ENCODE measurements around the gene SLC25A39. TPM values are rescaled to one million over a fixed set of nuclear protein-coding genes. Genes with fewer than 3 reads are reported as not detected.

The SLC25A39 gene
- total and polyA plus RNA-seq, 9 of the 15 experiments (the other 6 are each of a cell fraction or from before 2014, with no cell fraction given), result 4.8 to 267 (median 140) TPM

- TF ChIP-seq ZBTB49 (CRISPR knock-in tag; IDR thresholded peaks at IDR 0.05; ENCODE audit: borderline replicate concordance), result 0 out of 2 replicates have a peak, but pooled peaks have one; percentile 48
- peak; percentile 61; the same call in 1 of the 2 replicates for TF ChIP-seq ZNF197 (CRISPR knock-in tag; IDR thresholded peaks at IDR 0.05; ENCODE audit: low read depth)
- TF ChIP-seq CREB1 (IDR thresholded peaks at IDR 0.05), result peak; percentile 88
- TF ChIP-seq CREB1 (CRISPR knock-in tag; IDR thresholded peaks at IDR 0.05), result peak; percentile 93
- 0 out of 2 replicates have a peak, but pooled peaks have one; percentile 13 for TF ChIP-seq MAX (CRISPR knock-in tag; IDR thresholded peaks at IDR 0.05)
- TF ChIP-seq CSDE1 (IDR thresholded peaks at IDR 0.05), result no peak
- TF ChIP-seq ZNF311 (CRISPR knock-in tag; IDR thresholded peaks at IDR 0.05), result no peak
- TF ChIP-seq CREB5 (CRISPR knock-in tag; IDR thresholded peaks at IDR 0.05), result no peak
- TF ChIP-seq TGIF2 (CRISPR knock-in tag; IDR thresholded peaks at IDR 0.05), result peak; percentile 93; the same call in 1 of the 2 replicates
- TF ChIP-seq, protein P1, sequence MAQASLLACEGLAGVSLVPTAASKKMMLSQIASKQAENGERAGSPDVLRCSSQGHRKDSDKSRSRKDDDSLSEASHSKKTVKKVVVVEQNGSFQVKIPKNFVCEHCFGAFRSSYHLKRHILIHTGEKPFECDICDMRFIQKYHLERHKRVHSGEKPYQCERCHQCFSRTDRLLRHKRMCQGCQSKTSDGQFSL (CRISPR knock-in tag; IDR thresholded peaks at IDR 0.05), result peak; percentile 50; the same call in 1 of the 2 replicates
- TF ChIP-seq, protein P1 (tag; IDR thresholded peaks at IDR 0.05), result peak in 1 of 2 experiments; percentile 44; a peak in 1 of 4 replicates
- TF ChIP-seq, protein P2, sequence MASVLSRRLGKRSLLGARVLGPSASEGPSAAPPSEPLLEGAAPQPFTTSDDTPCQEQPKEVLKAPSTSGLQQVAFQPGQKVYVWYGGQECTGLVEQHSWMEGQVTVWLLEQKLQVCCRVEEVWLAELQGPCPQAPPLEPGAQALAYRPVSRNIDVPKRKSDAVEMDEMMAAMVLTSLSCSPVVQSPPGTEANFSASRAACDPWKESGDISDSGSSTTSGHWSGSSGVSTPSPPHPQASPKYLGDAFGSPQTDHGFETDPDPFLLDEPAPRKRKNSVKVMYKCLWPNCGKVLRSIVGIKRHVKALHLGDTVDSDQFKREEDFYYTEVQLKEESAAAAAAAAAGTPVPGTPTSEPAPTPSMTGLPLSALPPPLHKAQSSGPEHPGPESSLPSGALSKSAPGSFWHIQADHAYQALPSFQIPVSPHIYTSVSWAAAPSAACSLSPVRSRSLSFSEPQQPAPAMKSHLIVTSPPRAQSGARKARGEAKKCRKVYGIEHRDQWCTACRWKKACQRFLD (CRISPR knock-in tag; IDR thresholded peaks at IDR 0.05), result peak; percentile 80; the same call in 1 of the 2 replicates
- TF ChIP-seq, protein P3, sequence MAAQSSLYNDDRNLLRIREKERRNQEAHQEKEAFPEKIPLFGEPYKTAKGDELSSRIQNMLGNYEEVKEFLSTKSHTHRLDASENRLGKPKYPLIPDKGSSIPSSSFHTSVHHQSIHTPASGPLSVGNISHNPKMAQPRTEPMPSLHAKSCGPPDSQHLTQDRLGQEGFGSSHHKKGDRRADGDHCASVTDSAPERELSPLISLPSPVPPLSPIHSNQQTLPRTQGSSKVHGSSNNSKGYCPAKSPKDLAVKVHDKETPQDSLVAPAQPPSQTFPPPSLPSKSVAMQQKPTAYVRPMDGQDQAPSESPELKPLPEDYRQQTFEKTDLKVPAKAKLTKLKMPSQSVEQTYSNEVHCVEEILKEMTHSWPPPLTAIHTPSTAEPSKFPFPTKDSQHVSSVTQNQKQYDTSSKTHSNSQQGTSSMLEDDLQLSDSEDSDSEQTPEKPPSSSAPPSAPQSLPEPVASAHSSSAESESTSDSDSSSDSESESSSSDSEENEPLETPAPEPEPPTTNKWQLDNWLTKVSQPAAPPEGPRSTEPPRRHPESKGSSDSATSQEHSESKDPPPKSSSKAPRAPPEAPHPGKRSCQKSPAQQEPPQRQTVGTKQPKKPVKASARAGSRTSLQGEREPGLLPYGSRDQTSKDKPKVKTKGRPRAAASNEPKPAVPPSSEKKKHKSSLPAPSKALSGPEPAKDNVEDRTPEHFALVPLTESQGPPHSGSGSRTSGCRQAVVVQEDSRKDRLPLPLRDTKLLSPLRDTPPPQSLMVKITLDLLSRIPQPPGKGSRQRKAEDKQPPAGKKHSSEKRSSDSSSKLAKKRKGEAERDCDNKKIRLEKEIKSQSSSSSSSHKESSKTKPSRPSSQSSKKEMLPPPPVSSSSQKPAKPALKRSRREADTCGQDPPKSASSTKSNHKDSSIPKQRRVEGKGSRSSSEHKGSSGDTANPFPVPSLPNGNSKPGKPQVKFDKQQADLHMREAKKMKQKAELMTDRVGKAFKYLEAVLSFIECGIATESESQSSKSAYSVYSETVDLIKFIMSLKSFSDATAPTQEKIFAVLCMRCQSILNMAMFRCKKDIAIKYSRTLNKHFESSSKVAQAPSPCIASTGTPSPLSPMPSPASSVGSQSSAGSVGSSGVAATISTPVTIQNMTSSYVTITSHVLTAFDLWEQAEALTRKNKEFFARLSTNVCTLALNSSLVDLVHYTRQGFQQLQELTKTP (IDR thresholded peaks at IDR 0.05; ENCODE audit: low read depth in 1 of 2, partially characterized antibody in 2 of 2), result peak in 1 of 2 experiments; percentile 70
Observed at GRCh38 chr17:44308320-44308818, 16.3 kb downstream of the SLC25A39 start, which contains the start of gene RUNDC3A (continued).
